Activated B cell treated with CpG ODN at 0.5 μM for 24 hours (primary cell): Measurements from ENCODE around the gene SEMA4F. TPM values are rescaled to one million over a fixed set of nuclear protein-coding genes. Genes with fewer than 3 reads are reported as not detected.

Experiments
- ATAC-seq: fragments of 200-7000 bp; cut with Tn5 transposase; one replicate; pipeline ENCODE4 v1.10.0; 2021; ENCODE audit warnings: low read depth, mild to moderate bottlenecking, moderate library complexity
- CTCF ChIA-PET: fragments of 350-600 bp; sonication (Branson Sonifier 250); formaldehyde crosslinking; loops from one replicate; lab custom pipeline; 2021; ENCODE audit warnings: antibody characterized with exemption; lab: Charles Lee
- POLR2A ChIA-PET: fragments of 350-600 bp; sonication (Branson Sonifier 250); formaldehyde crosslinking; loops from one replicate; lab custom pipeline; 2021; ENCODE audit warnings: antibody characterized with exemption; lab: Charles Lee
- DNase-seq: peaks from one replicate; pipeline ENCODE4 v3.0.0; 2022
- H3K27ac Mint-ChIP-seq: one replicate; pipeline ENCODE4 v1.8.0; 2020; ENCODE audit warnings: mixed read lengths
- H3K27me3 Mint-ChIP-seq: one replicate; pipeline ENCODE4 v1.8.0; 2021; ENCODE audit warnings: mixed read lengths
- H3K36me3 Mint-ChIP-seq: one replicate; pipeline ENCODE4 v1.8.0; 2021; ENCODE audit warnings: low read depth, mixed read lengths
- H3K4me1 Mint-ChIP-seq: one replicate; pipeline ENCODE4 v1.8.0; 2021; ENCODE audit warnings: mixed read lengths
- H3K4me3 Mint-ChIP-seq: one replicate; pipeline ENCODE4 v1.8.0; 2020; ENCODE audit warnings: mild to moderate bottlenecking, mixed read lengths
- H3K9me3 Mint-ChIP-seq: one replicate; pipeline ENCODE4 v1.8.0; 2020; ENCODE audit warnings: mixed read lengths
- CTCF ChIP-seq: fragments of 200-600 bp; IDR thresholded peaks from one replicate; pipeline ENCODE4 v1.8.0; 2022; ENCODE audit warnings: antibody characterized with exemption, mild to moderate bottlenecking
- intact Hi-C: fragments of 100-400 bp; cut with micrococcal nuclease; formaldehyde crosslinking; loops from one replicate; pipeline ENCODE4 v1.15.1; 2024
- total RNA-seq: library from RNA; stranded (reverse); gene quantifications from 2 replicates; pipeline ENCODE4 v1.2.3, GENCODE V29; 2022

Gene SEMA4F
- total RNA-seq, 1 donor from 2014 or later: 11.6 TPM

GRCh38 chr2:74659462-74659861 is 5.4 kb downstream of the SEMA4F start:
- Mint-ChIP-seq H3K36me3 (peaks cover 28% of the 10 kb centered on the region), H3K4me1 (peaks cover 8% of the 10 kb centered on the region), H3K27me3 (no peaks in the 10 kb centered on the region), H3K9me3 (no peaks in the 10 kb centered on the region), H3K4me3 (no peak overlapping the region), H3K27ac (no peak overlapping the region)
- TF ChIP-seq CTCF: no peak
- ATAC-seq: no peak
- no peak for DNase-seq
- ChIA-PET POLR2A (no interaction called here), CTCF (no interaction called here)
- intact Hi-C loops: loop anchor here (10.0 kb wide), 2 partner anchors 155 to 735 kb away; partner anchors contain the start of genes DGUOK and PCGF1

GRCh38 chr2:74668087-74668486 is 14.0 kb downstream of the SEMA4F start:
- intact Hi-C loops: no loop called here
- no peaks in the 10 kb centered on the region for H3K4me1 Mint-ChIP-seq
- no peak for TF ChIP-seq CTCF
- peaks cover 21% of the 10 kb centered on the region for H3K36me3 Mint-ChIP-seq
- POLR2A ChIA-PET: no interaction called here
- H3K27me3 Mint-ChIP-seq: no peaks in the 10 kb centered on the region
- ATAC-seq (no peak), DNase-seq (no peak)
- no peaks in the 10 kb centered on the region for H3K9me3 Mint-ChIP-seq
- no peak overlapping the region for H3K27ac Mint-ChIP-seq
- CTCF ChIA-PET: no interaction called here
- H3K4me3 Mint-ChIP-seq: no peak overlapping the region

GRCh38 chr2:74670263-74670662 is 16.2 kb downstream of the SEMA4F start:
- CTCF ChIA-PET: no interaction called here

GRCh38 chr2:74671479-74671878 is 17.4 kb downstream of the SEMA4F start:
- intact Hi-C loops: no loop called here
- TF ChIP-seq CTCF: no peak
- Mint-ChIP-seq H3K4me3 (no peak overlapping the region), H3K36me3 (peaks cover 46% of the 10 kb centered on the region), H3K4me1 (no peaks in the 10 kb centered on the region), H3K27me3 (no peaks in the 10 kb centered on the region), H3K27ac (no peak overlapping the region), H3K9me3 (no peaks in the 10 kb centered on the region)
- CTCF ChIA-PET: no interaction called here
- POLR2A ChIA-PET: no interaction called here
- DNase-seq: no peak
- ATAC-seq: no peak

More at GRCh38 chr2:74670263-74670662, 16.2 kb downstream of the SEMA4F start:
- Mint-ChIP-seq H3K4me1 (no peaks in the 10 kb centered on the region), H3K27me3 (no peaks in the 10 kb centered on the region), H3K36me3 (peaks cover 34% of the 10 kb centered on the region), H3K4me3 (no peak overlapping the region), H3K9me3 (no peaks in the 10 kb centered on the region), H3K27ac (no peak overlapping the region)
- POLR2A ChIA-PET: no interaction called here
- ATAC-seq (no peak), DNase-seq (no peak)
- intact Hi-C loops: no loop called here
- no peak for TF ChIP-seq CTCF

GRCh38 chr2:74673826-74674528 is 19.9 kb downstream of the SEMA4F start:
- ATAC-seq (no peak), DNase-seq (no peak)
- TF ChIP-seq CTCF: no peak
- ChIA-PET CTCF (no interaction called here), POLR2A (no interaction called here)
- no peaks in the 10 kb centered on the region for H3K4me1 Mint-ChIP-seq
- H3K27ac Mint-ChIP-seq: no peak overlapping the region
- H3K9me3 Mint-ChIP-seq: no peaks in the 10 kb centered on the region
- H3K4me3 Mint-ChIP-seq: no peak overlapping the region
- peaks cover 57% of the 10 kb centered on the region for H3K36me3 Mint-ChIP-seq
- intact Hi-C loops: no loop called here
- H3K27me3 Mint-ChIP-seq: no peaks in the 10 kb centered on the region
